Ishikawa (cell line): Measurements from ENCODE around the gene PDE1C.

Experiments
- CEBPB ChIP-seq: IDR thresholded peaks from 2 replicates; pipeline ENCODE4 v1.6.1; 2012
- CREB1 ChIP-seq: IDR thresholded peaks from 2 replicates; pipeline ENCODE4 v1.6.1; 2012; ENCODE audit warnings: low read depth
- EGR1 ChIP-seq: IDR thresholded peaks from 2 replicates; pipeline ENCODE4 v1.6.1; 2012
- EP300 ChIP-seq: IDR thresholded peaks from 2 replicates; pipeline ENCODE4 v1.6.1; 2012; ENCODE audit warnings: borderline replicate concordance
- FOXM1 ChIP-seq: IDR thresholded peaks from 2 replicates; pipeline ENCODE4 v1.6.1; 2012; ENCODE audit warnings: low read depth, borderline replicate concordance
- NFIC ChIP-seq: IDR thresholded peaks from 2 replicates; pipeline ENCODE4 v1.6.1; 2012
- RAD21 ChIP-seq: IDR thresholded peaks from 2 replicates; pipeline ENCODE4 v1.6.1; 2012; ENCODE audit warnings: low read depth
- TAF1 ChIP-seq: IDR thresholded peaks from 2 replicates; pipeline ENCODE4 v1.6.1; 2012; ENCODE audit warnings: low read depth, mild to moderate bottlenecking
- TCF12 ChIP-seq: IDR thresholded peaks from 2 replicates; pipeline ENCODE4 v1.6.1; 2012; ENCODE audit warnings: low read depth
- TEAD4 ChIP-seq: IDR thresholded peaks from 2 replicates; pipeline ENCODE4 v1.6.1; 2012
- YY1 ChIP-seq: IDR thresholded peaks from 2 replicates; pipeline ENCODE4 v1.6.1; 2012; ENCODE audit warnings: low read depth
- ZBTB7A ChIP-seq: IDR thresholded peaks from 2 replicates; pipeline ENCODE4 v1.6.1; 2012; ENCODE audit warnings: low read depth
- TF ChIP-seq, protein P1 (sequence below): IDR thresholded peaks from 2 replicates; pipeline ENCODE4 v1.6.1; 2012
- TF ChIP-seq, protein P2 (sequence below): IDR thresholded peaks from 2 replicates; pipeline ENCODE4 v1.6.1; 2012
- TF ChIP-seq, protein P3 (sequence below): IDR thresholded peaks from 2 replicates; pipeline ENCODE4 v1.6.1; 2012; ENCODE audit warnings: low read depth, mild to moderate bottlenecking

The PDE1C gene

DNA sequence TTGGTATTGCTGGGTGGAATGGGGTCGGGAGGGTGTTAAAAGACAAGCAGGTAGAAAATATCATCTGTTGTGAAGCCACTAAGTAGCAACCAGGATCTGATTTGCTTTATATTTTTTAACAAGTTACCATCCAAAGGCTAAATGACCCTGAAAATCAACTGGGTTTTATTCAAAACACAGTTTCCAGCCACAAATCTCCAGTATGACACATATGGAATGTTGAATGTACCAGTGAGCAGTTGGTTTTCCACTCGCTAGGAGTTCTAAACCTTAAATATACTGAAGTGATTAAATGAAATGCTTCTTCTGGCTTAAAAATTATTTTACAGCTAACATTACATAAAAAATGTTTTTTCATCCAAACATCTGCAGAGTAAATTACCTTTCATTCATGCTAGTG is 112.5 kb downstream of the PDE1C start:
- no peak for TF ChIP-seq CREB1
- TF ChIP-seq, protein P1, sequence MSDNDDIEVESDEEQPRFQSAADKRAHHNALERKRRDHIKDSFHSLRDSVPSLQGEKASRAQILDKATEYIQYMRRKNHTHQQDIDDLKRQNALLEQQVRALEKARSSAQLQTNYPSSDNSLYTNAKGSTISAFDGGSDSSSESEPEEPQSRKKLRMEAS: no peak
- no peak for TF ChIP-seq NFIC

- TF ChIP-seq ZBTB7A (no peak), CREB1 (no peak), CEBPB (no peak), NFIC (no peak), TAF1 (no peak), EGR1 (no peak), TCF12 (no peak), RAD21 (no peak)
- TF ChIP-seq, protein P1: no peak
- TF ChIP-seq, protein P2, sequence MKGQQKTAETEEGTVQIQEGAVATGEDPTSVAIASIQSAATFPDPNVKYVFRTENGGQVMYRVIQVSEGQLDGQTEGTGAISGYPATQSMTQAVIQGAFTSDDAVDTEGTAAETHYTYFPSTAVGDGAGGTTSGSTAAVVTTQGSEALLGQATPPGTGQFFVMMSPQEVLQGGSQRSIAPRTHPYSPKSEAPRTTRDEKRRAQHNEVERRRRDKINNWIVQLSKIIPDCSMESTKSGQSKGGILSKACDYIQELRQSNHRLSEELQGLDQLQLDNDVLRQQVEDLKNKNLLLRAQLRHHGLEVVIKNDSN: no peak
Observed at GRCh38 chr7:31957090-31957720, 113.0 kb downstream of the PDE1C start.

DNA sequence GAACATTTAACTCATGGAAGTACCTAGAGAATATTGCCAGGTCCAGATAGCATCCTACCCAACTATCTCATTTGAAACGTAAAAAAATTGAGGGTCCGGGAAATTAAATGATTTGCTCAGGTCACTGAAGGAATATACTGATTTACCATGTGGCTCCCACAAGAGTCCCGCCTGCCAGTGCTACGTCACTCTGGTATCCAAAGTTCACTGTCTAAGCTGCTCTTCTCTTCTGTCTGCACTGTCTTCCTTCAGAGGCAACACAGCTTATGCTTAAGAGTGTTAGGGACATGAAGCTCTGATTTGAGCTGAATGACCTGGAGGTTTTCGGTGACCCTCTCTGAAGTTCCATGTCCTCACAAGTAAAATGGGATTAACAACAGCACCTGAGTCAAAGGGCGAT is 114.6 kb downstream of the PDE1C start:
- TF ChIP-seq ZBTB7A: no peak
- no peak for TF ChIP-seq EGR1
- TF ChIP-seq CEBPB: no peak
- no peak for TF ChIP-seq NFIC
- TF ChIP-seq, protein P3, sequence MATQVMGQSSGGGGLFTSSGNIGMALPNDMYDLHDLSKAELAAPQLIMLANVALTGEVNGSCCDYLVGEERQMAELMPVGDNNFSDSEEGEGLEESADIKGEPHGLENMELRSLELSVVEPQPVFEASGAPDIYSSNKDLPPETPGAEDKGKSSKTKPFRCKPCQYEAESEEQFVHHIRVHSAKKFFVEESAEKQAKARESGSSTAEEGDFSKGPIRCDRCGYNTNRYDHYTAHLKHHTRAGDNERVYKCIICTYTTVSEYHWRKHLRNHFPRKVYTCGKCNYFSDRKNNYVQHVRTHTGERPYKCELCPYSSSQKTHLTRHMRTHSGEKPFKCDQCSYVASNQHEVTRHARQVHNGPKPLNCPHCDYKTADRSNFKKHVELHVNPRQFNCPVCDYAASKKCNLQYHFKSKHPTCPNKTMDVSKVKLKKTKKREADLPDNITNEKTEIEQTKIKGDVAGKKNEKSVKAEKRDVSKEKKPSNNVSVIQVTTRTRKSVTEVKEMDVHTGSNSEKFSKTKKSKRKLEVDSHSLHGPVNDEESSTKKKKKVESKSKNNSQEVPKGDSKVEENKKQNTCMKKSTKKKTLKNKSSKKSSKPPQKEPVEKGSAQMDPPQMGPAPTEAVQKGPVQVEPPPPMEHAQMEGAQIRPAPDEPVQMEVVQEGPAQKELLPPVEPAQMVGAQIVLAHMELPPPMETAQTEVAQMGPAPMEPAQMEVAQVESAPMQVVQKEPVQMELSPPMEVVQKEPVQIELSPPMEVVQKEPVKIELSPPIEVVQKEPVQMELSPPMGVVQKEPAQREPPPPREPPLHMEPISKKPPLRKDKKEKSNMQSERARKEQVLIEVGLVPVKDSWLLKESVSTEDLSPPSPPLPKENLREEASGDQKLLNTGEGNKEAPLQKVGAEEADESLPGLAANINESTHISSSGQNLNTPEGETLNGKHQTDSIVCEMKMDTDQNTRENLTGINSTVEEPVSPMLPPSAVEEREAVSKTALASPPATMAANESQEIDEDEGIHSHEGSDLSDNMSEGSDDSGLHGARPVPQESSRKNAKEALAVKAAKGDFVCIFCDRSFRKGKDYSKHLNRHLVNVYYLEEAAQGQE: no peak
- no peak for TF ChIP-seq RAD21
- TF ChIP-seq, protein P1: no peak
- no peak for TF ChIP-seq TEAD4
- TF ChIP-seq, protein P2: no peak

- no peak for TF ChIP-seq RAD21
- no peak for TF ChIP-seq TCF12
- no peak for TF ChIP-seq NFIC
- TF ChIP-seq TAF1: no peak
- TF ChIP-seq CEBPB: no peak
- no peak for TF ChIP-seq TEAD4
- TF ChIP-seq, protein P2: no peak
- no peak for TF ChIP-seq YY1
- TF ChIP-seq EGR1: no peak
- TF ChIP-seq ZBTB7A: no peak
- TF ChIP-seq EP300: no peak
Observed at GRCh38 chr7:31955021-31955420, 115.2 kb downstream of the PDE1C start.

GRCh38 chr7:31954500-31954899 is 115.7 kb downstream of the PDE1C start:
- TF ChIP-seq, protein P1: no peak
- no peak for TF ChIP-seq CEBPB
- no peak for TF ChIP-seq EP300
- no peak for TF ChIP-seq NFIC
- TF ChIP-seq EGR1: no peak
- no peak for TF ChIP-seq TCF12
- no peak for TF ChIP-seq TAF1
- no peak for TF ChIP-seq CREB1
- TF ChIP-seq YY1: no peak
- TF ChIP-seq, protein P3: no peak
- TF ChIP-seq, protein P2: no peak
- TF ChIP-seq FOXM1: no peak
- no peak for TF ChIP-seq RAD21
- no peak for TF ChIP-seq ZBTB7A
- TF ChIP-seq TEAD4: no peak
